Measurements from ENCODE around the gene RANBP3. TPM values are rescaled to one million over a fixed set of nuclear protein-coding genes. Genes with fewer than 3 reads are reported as not detected.

Gene RANBP3
- total RNA-seq, 1 experiment from 2014 or later, result 59.5 TPM

DNA sequence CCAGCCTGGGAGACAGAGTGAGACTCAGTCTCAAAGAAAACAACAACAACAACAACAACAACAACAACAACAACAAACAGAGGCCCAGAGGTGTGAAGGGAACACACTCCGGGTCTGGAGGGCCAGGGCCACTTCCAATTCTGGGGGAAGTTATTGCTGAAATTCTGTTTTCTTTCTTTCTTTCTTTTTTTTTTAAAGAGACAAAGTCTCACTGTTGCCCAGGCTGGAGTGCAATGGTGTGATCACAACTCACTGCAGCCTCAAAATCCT is 67.4 kb downstream of the RANBP3 start:
- H3K36me3 Mint-ChIP-seq (ENCODE audit: insufficient read depth, unreplicated experiment), result peaks cover 38% of the 10 kb centered on the region
- H3K9me3 Mint-ChIP-seq (ENCODE audit: unreplicated experiment), result no peaks in the 10 kb centered on the region
- peaks cover 6% of the 10 kb centered on the region for H3K4me1 Mint-ChIP-seq (ENCODE audit: insufficient read depth, unreplicated experiment)
- no peak for DNase-seq (ENCODE audit: unreplicated experiment)
- no peaks in the 10 kb centered on the region for H3K27me3 Mint-ChIP-seq (ENCODE audit: insufficient read depth, unreplicated experiment)
- no TSS peak for BruUV-seq (replicated peaks)
- H3K27ac Mint-ChIP-seq (ENCODE audit: low read depth, unreplicated experiment), result no peak overlapping the region
- ChIA-PET POLR2A (no interaction called here), CTCF (no interaction called here)
- no peak overlapping the region for H3K4me3 Mint-ChIP-seq (ENCODE audit: unreplicated experiment)
- intact Hi-C loops (cut with micrococcal nuclease), result no loop called here
- TF ChIP-seq, protein P1, sequence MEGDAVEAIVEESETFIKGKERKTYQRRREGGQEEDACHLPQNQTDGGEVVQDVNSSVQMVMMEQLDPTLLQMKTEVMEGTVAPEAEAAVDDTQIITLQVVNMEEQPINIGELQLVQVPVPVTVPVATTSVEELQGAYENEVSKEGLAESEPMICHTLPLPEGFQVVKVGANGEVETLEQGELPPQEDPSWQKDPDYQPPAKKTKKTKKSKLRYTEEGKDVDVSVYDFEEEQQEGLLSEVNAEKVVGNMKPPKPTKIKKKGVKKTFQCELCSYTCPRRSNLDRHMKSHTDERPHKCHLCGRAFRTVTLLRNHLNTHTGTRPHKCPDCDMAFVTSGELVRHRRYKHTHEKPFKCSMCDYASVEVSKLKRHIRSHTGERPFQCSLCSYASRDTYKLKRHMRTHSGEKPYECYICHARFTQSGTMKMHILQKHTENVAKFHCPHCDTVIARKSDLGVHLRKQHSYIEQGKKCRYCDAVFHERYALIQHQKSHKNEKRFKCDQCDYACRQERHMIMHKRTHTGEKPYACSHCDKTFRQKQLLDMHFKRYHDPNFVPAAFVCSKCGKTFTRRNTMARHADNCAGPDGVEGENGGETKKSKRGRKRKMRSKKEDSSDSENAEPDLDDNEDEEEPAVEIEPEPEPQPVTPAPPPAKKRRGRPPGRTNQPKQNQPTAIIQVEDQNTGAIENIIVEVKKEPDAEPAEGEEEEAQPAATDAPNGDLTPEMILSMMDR (IDR thresholded peaks at IDR 0.05; ENCODE audit: unreplicated experiment), result no peak

DNA sequence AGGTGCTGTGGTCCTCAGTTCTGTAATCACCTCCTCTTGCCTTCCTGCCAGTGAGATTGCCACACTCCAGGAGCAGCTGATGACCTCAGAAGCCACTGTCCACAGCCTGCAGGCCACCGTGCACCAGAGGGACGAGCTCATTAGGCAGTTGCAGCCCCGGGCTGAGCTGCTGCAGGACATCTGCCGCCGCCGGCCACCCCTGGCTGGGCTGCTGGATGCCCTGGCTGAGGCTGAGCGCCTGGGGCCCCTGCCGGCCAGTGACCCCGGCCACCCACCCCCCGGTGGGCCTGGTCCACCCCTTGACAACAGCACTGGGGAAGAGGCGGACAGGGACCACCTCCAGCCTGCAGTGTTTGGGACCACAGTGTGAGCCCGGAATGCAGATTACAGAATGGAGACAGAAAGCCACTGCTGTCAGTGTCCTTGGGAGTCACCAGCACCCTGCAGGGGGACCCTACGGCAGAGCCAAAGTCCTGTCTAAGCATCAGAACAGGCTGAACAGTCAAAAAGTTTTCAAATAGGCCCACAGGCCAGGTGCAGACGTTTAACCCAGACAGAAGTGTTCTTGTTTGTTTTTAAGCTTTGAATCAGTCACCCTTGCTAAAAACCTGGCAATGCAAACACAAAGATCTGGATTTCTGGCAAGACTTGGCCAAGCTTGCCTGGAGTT is 69.0 kb downstream of the RANBP3 start:
- BruUV-seq (replicated peaks), result no TSS peak
- CTCF ChIA-PET, result interaction anchor here (0.6 kb wide), 1 partner anchor 59 kb away, joined by 3 read pairs; no protein-coding TSS in a partner anchor

DNA sequence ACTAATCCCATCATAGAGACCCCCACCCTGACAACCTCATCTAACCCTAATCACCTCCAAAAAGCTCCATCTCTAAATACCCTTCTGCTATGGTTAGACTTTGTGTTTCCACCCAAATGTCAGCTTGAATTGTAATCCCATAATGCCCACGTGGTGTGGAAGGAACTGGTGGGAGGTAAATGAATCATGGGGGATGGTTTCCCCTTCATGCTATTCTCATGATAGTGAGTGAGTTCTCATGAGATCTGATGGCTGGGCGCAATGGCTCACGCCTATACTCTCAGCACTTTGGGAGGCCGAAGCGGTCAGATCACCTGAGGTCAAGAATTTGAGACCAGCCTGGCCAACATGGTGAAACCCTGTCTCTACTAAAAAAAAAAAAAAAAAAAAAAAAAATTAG is 70.7 kb downstream of the RANBP3 start:
- DNase-seq (ENCODE audit: unreplicated experiment), result no peak
- Mint-ChIP-seq H3K27ac (ENCODE audit: low read depth, unreplicated experiment) (no peak overlapping the region), H3K4me3 (ENCODE audit: unreplicated experiment) (no peak overlapping the region), H3K27me3 (ENCODE audit: insufficient read depth, unreplicated experiment) (no peaks in the 10 kb centered on the region), H3K36me3 (ENCODE audit: insufficient read depth, unreplicated experiment) (peaks cover 31% of the 10 kb centered on the region), H3K9me3 (ENCODE audit: unreplicated experiment) (no peaks in the 10 kb centered on the region), H3K4me1 (ENCODE audit: insufficient read depth, unreplicated experiment) (no peaks in the 10 kb centered on the region)
- no TSS peak for BruUV-seq (replicated peaks)
- POLR2A ChIA-PET, result interaction anchor here (1.0 kb wide), 1 partner anchor 217 kb away, joined by 3 read pairs; the partner anchor contains the start of gene RPL36
- CTCF ChIA-PET, result interaction anchor here (2.3 kb wide), 1 partner anchor 103 kb away, joined by 7 read pairs; no protein-coding TSS in a partner anchor
- TF ChIP-seq, protein P1 (IDR thresholded peaks at IDR 0.05; ENCODE audit: unreplicated experiment), result no peak
- intact Hi-C loops (cut with micrococcal nuclease), result no loop called here

More for the DNA sequence above, 69.0 kb downstream of the RANBP3 start:
- Mint-ChIP-seq H3K27me3 (ENCODE audit: insufficient read depth, unreplicated experiment) (no peaks in the 10 kb centered on the region), H3K36me3 (ENCODE audit: insufficient read depth, unreplicated experiment) (peaks cover 29% of the 10 kb centered on the region), H3K27ac (ENCODE audit: low read depth, unreplicated experiment) (no peak overlapping the region), H3K4me1 (ENCODE audit: insufficient read depth, unreplicated experiment) (peaks cover 3% of the 10 kb centered on the region), H3K4me3 (ENCODE audit: unreplicated experiment) (no peak overlapping the region), H3K9me3 (ENCODE audit: unreplicated experiment) (no peaks in the 10 kb centered on the region)
- DNase-seq (ENCODE audit: unreplicated experiment), result no peak
- TF ChIP-seq, protein P1 (IDR thresholded peaks at IDR 0.05; ENCODE audit: unreplicated experiment), result no peak
- POLR2A ChIA-PET, result interaction anchor here (0.6 kb wide), 2 partner anchors 89 to 189 kb away, joined by 3 read pairs; partner anchors contain the start of gene LONP1
- intact Hi-C loops (cut with micrococcal nuclease), result no loop called here

DNA sequence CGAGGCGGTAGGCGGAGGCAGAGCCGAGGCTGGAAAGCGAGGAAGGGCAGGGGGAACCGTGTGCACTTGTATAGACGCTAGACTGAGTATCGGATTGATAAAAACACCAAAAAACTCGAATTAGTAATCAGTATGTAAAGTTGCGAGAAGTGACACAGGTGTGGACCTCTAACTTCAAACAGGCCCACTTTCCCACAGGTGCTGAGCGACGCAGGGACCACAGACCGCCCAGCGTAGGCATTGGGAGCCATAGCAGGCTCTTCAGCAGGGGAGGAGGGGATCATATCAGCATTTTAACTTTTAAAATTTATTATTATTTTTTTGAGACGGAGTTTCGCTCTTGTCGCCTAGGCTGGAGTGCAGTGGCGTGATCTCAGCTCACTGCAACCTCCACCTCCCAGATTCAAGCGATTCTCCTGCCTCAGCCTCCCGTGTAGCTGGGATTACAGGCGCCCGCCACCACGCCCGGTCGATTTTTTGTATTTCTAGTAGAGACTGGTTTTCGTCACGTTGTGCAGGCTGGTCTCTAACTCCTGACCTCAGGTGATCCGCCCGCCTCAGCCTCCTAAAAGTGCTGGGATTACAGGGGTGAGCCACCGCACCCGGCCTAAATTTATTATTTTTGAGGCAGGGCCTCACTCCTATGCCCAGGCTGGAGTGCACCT is 72.7 kb downstream of the RANBP3 start:
- BruUV-seq (replicated peaks), result TSS peak; percentile 54
- intact Hi-C loops (cut with micrococcal nuclease), result no loop called here
- TF ChIP-seq, protein P1 (IDR thresholded peaks at IDR 0.05; ENCODE audit: unreplicated experiment), result no peak
- Mint-ChIP-seq H3K36me3 (ENCODE audit: insufficient read depth, unreplicated experiment) (peaks cover 39% of the 10 kb centered on the region), H3K9me3 (ENCODE audit: unreplicated experiment) (no peaks in the 10 kb centered on the region), H3K27ac (ENCODE audit: low read depth, unreplicated experiment) (peak overlapping the region; percentile 98), H3K27me3 (ENCODE audit: insufficient read depth, unreplicated experiment) (no peaks in the 10 kb centered on the region), H3K4me3 (ENCODE audit: unreplicated experiment) (peak overlapping the region; percentile 97), H3K4me1 (ENCODE audit: insufficient read depth, unreplicated experiment) (peaks cover 6% of the 10 kb centered on the region)
- ChIA-PET POLR2A (interaction anchor here (0.8 to 4.1 kb wide), 7 partner anchors 9 to 467 kb away, joined by 3 to 32 read pairs (median 4); partner anchors contain the start of genes ALKBH7, CAPS and RANBP3), CTCF (interaction anchor here (0.5 to 1.7 kb wide), 4 partner anchors 31 to 992 kb away, joined by 3 to 4 read pairs (median 4); no protein-coding TSS in a partner anchor)
- DNase-seq (ENCODE audit: unreplicated experiment), result no peak

Data from MCF 10A (cell line).